Measurements from ENCODE around the gene CCDC148. TPM values are rescaled to one million over a fixed set of nuclear protein-coding genes. Genes with fewer than 3 reads are reported as not detected.

The CCDC148 gene
- total and polyA plus RNA-seq, 10 of the 15 experiments (the other 5 are each of a cell fraction or from before 2014, with no cell fraction given): 0.07 to 0.30 (median 0.18) TPM; not detected in 7

- TF ChIP-seq PRDM15 (CRISPR knock-in tag; IDR thresholded peaks at IDR 0.05) (no peak), MEF2A (IDR thresholded peaks at IDR 0.05; ENCODE audit: insufficient read depth, low read depth, low read length) (no peak)
- TF ChIP-seq, protein P1, sequence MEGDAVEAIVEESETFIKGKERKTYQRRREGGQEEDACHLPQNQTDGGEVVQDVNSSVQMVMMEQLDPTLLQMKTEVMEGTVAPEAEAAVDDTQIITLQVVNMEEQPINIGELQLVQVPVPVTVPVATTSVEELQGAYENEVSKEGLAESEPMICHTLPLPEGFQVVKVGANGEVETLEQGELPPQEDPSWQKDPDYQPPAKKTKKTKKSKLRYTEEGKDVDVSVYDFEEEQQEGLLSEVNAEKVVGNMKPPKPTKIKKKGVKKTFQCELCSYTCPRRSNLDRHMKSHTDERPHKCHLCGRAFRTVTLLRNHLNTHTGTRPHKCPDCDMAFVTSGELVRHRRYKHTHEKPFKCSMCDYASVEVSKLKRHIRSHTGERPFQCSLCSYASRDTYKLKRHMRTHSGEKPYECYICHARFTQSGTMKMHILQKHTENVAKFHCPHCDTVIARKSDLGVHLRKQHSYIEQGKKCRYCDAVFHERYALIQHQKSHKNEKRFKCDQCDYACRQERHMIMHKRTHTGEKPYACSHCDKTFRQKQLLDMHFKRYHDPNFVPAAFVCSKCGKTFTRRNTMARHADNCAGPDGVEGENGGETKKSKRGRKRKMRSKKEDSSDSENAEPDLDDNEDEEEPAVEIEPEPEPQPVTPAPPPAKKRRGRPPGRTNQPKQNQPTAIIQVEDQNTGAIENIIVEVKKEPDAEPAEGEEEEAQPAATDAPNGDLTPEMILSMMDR (IDR thresholded peaks at IDR 0.05 in 2 of 3, conservative IDR thresholded peaks at IDR 0.05 in 1 of 3; ENCODE audit: control insufficient read depth in 2 of 3, extremely low read depth in 1 of 3, insufficient read depth in 1 of 3, low read depth in 3 of 3, low read length in 3 of 3): no peak
Observed at GRCh38 chr2:158131483-158131912, 325.1 kb downstream of the CCDC148 start (continued).

GRCh38 chr2:158130832-158131473 is 325.6 kb downstream of the CCDC148 start:
- Histone ChIP-seq H3K27me3 (replicated peaks in 1 of 2; ENCODE audit: control insufficient read depth in 2 of 2, insufficient read depth in 2 of 2, low read length in 1 of 2) (no peaks in the 10 kb centered on the region; a peak in 1 of 4 replicates), H3K4me3 (no peak overlapping the region), H2AFZ (ENCODE audit: control insufficient read depth, low read depth, low read length) (no peak overlapping the region), H3K36me3 (ENCODE audit: control insufficient read depth in 2 of 2, insufficient read depth in 2 of 2, low read length in 1 of 2) (no peaks in the 10 kb centered on the region), H3K27ac (ENCODE audit: control insufficient read depth, insufficient read depth) (no peak overlapping the region), H3K79me2 (ENCODE audit: control insufficient read depth, insufficient read depth, low read length) (no peaks in the 10 kb centered on the region), H3K4me1 (ENCODE audit: control insufficient read depth, insufficient read depth, low read length) (no peaks in the 10 kb centered on the region), H3K4me2 (ENCODE audit: control insufficient read depth, insufficient read depth) (no peak overlapping the region), H3K9me3 (replicated peaks; ENCODE audit: control insufficient read depth, insufficient read depth, low read length) (no peaks in the 10 kb centered on the region), H4K20me1 (ENCODE audit: control insufficient read depth, insufficient read depth) (no peaks in the 10 kb centered on the region), H3K9ac (ENCODE audit: control insufficient read depth, insufficient read depth, low read length) (no peak overlapping the region)
- in situ Hi-C loops (cut with MboI) (no loop called here), intact Hi-C loops (cut with micrococcal nuclease; ENCODE audit: unreplicated experiment) (no loop called here)
- ChIA-PET POLR2A (interaction anchor here (0.6 kb wide), 1 partner anchor 477 kb away, joined by 7 read pairs; no protein-coding TSS in a partner anchor), CTCF (interaction anchor here (1.4 kb wide), 1 partner anchor 623 kb away, joined by 6 read pairs; no protein-coding TSS in a partner anchor), RAD21 (ENCODE audit: unreplicated experiment) (no interaction called here), SMC1A (ENCODE audit: uncharacterized antibody, unreplicated experiment) (no interaction called here)
- FAIRE-seq: no peak
- no peak for DNase-seq (ENCODE audit: low read depth, low spot score)
- ATAC-seq: no peak
- 51% methylated on average over 2 of the region's 2 CpGs for WGBS (ENCODE audit: insufficient coverage, insufficient replicate concordance, low lambda C conversion rate, missing lambda C conversion rate)
- BruUV-seq (replicated peaks): no TSS peak
- TF ChIP-seq NR2C1 (IDR thresholded peaks at IDR 0.05) (no peak), JUNB (IDR thresholded peaks at IDR 0.05) (no peak), BHLHE40 (IDR thresholded peaks at IDR 0.05; ENCODE audit: borderline replicate concordance in 1 of 2, low read depth in 2 of 2, low read length in 1 of 2) (no peak), MTA2 (IDR thresholded peaks at IDR 0.05; ENCODE audit: low read depth) (no peak), FOXK2 (IDR thresholded peaks at IDR 0.05) (no peak), SMARCA5 (IDR thresholded peaks at IDR 0.05) (no peak), SUPT20H (IDR thresholded peaks at IDR 0.05; ENCODE audit: borderline replicate concordance, control insufficient read depth, low read depth, low read length) (no peak)
- TF ChIP-seq, protein P2, sequence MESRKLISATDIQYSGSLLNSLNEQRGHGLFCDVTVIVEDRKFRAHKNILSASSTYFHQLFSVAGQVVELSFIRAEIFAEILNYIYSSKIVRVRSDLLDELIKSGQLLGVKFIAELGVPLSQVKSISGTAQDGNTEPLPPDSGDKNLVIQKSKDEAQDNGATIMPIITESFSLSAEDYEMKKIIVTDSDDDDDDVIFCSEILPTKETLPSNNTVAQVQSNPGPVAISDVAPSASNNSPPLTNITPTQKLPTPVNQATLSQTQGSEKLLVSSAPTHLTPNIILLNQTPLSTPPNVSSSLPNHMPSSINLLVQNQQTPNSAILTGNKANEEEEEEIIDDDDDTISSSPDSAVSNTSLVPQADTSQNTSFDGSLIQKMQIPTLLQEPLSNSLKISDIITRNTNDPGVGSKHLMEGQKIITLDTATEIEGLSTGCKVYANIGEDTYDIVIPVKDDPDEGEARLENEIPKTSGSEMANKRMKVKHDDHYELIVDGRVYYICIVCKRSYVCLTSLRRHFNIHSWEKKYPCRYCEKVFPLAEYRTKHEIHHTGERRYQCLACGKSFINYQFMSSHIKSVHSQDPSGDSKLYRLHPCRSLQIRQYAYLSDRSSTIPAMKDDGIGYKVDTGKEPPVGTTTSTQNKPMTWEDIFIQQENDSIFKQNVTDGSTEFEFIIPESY (IDR thresholded peaks at IDR 0.05): no peak
